NK-92 (cell line): ENCODE data around the gene SLX9.
"Not testable (repeated sequence)": the region's sequence is repeated elsewhere in the genome, so short reads cannot be mapped to it uniquely, and the experiment has no call there.

Source experiments
- DNase-seq: peaks from one replicate; lab custom pipeline; 2025; ENCODE audit not compliant: unreplicated experiment; lab: John Stamatoyannopoulos, UW

SLX9 gene

GRCh38 chr21:45016031-45016405 is 76.2 kb downstream of the SLX9 start:
- no peak for DNase-seq

- no peak for DNase-seq
These were observed 76.7 kb downstream of the SLX9 start for GRCh38 chr21:45016406-45017038.

- no peak for DNase-seq
These were observed 77.5 kb downstream of the SLX9 start for GRCh38 chr21:45017039-45017960.

GRCh38 chr21:45018131-45019075 is 78.6 kb downstream of the SLX9 start:
- no peak for DNase-seq

GRCh38 chr21:45019076-45019886 is 79.5 kb downstream of the SLX9 start:
- no peak for DNase-seq

- DNase-seq = no peak
These were observed 80.2 kb downstream of the SLX9 start for GRCh38 chr21:45019887-45020537.

- no peak for DNase-seq
These were observed 81.0 kb downstream of the SLX9 start for GRCh38 chr21:45020629-45021427.

- no peak for DNase-seq
These were observed 81.9 kb downstream of the SLX9 start for GRCh38 chr21:45021428-45022347.

GRCh38 chr21:45022348-45022675 is 82.5 kb downstream of the SLX9 start:
- no peak for DNase-seq

- DNase-seq = no peak
These were observed 82.9 kb downstream of the SLX9 start for GRCh38 chr21:45022736-45023135.

GRCh38 chr21:45024516-45024915 is 84.7 kb downstream of the SLX9 start:
- DNase-seq = not testable (repeated sequence)

GRCh38 chr21:45026066-45026745 is 86.4 kb downstream of the SLX9 start:
- DNase-seq = no peak
